MM.1S (cell line): ENCODE data around the gene INPP5D.

ENCODE experiments used
- DNase-seq: peaks from one replicate; pipeline ENCODE4 v3.0.0-alpha.2; 2015
- H2AFZ ChIP-seq: fragments of 300-600 bp; sonication (generic); 2 replicates; pipeline ENCODE4 v1.6.0; 2016; ENCODE audit warnings: antibody characterized with exemption, low read length
- H3F3A ChIP-seq: fragments of 300-600 bp; sonication (generic); 2 replicates; pipeline ENCODE4 v1.6.1; 2016; ENCODE audit warnings: mild to moderate bottlenecking, antibody characterized with exemption, low read length, moderate library complexity, mixed read lengths; ENCODE audit not compliant: insufficient read depth
- H3K27ac ChIP-seq: fragments of 300-600 bp; sonication (generic); 2 replicates; pipeline ENCODE4 v1.5.1; 2016; ENCODE audit warnings: mild to moderate bottlenecking, low read length
- H3K27me3 ChIP-seq: fragments of 300-600 bp; sonication (generic); replicated peaks from 2 replicates; pipeline ENCODE4 v1.6.0; 2016; ENCODE audit warnings: low read length; ENCODE audit not compliant: insufficient read depth
- H3K36me3 ChIP-seq: fragments of 300-600 bp; sonication (generic); replicated peaks from 2 replicates; pipeline ENCODE4 v1.6.1; 2016; ENCODE audit warnings: mild to moderate bottlenecking, low read length, mixed read lengths; ENCODE audit not compliant: insufficient read depth
- H3K4me1 ChIP-seq: fragments of 300-600 bp; sonication (generic); 2 replicates; pipeline ENCODE4 v1.6.1; 2016; ENCODE audit warnings: low read length, mixed read lengths
- H3K4me2 ChIP-seq: fragments of 300-600 bp; sonication (generic); 2 replicates; pipeline ENCODE4 v1.6.0; 2016; ENCODE audit warnings: low read depth, low read length
- H3K4me3 ChIP-seq: fragments of 300-600 bp; sonication (generic); 2 replicates; pipeline ENCODE4 v1.5.1; 2016; ENCODE audit warnings: low read length, mixed read lengths
- H3K79me2 ChIP-seq: fragments of 300-600 bp; sonication (generic); 2 replicates; pipeline ENCODE4 v1.6.1; 2016; ENCODE audit warnings: mixed run types, low read length, mixed read lengths
- H3K9ac ChIP-seq: fragments of 300-600 bp; sonication (generic); 2 replicates; pipeline ENCODE4 v1.6.1; 2016; ENCODE audit warnings: low read length, mixed read lengths
- H3K9me2 ChIP-seq: fragments of 300-600 bp; sonication (generic); replicated peaks from 2 replicates; pipeline ENCODE4 v1.6.1; 2016; ENCODE audit warnings: mild to moderate bottlenecking, low read length, mixed read lengths; ENCODE audit not compliant: insufficient read depth
- H3K9me3 ChIP-seq: fragments of 300-600 bp; sonication (generic); replicated peaks from 2 replicates; pipeline ENCODE4 v1.6.1; 2016; ENCODE audit warnings: mild to moderate bottlenecking, low read length, mixed read lengths; ENCODE audit not compliant: insufficient read depth
- H4K20me1 ChIP-seq: fragments of 300-600 bp; sonication (generic); 2 replicates; pipeline ENCODE4 v1.6.1; 2016; ENCODE audit warnings: mild to moderate bottlenecking, low read length, moderate library complexity, mixed read lengths; ENCODE audit not compliant: insufficient read depth
- CTCF ChIP-seq: fragments of 300-600 bp; sonication (generic); IDR thresholded peaks from 2 replicates; pipeline ENCODE4 v1.5.1; 2016; ENCODE audit warnings: antibody characterized with exemption, low read length, mixed read lengths
- EZH2 ChIP-seq: fragments of 300-600 bp; sonication (generic); optimal IDR thresholded peaks from 2 replicates; pipeline ENCODE3; 2017; ENCODE audit warnings: low read depth, mild to moderate bottlenecking, antibody characterized with exemption, low read length, mixed read lengths
- EZH2phosphoT487 ChIP-seq: fragments of 300-600 bp; sonication (generic); IDR thresholded peaks from 2 replicates; pipeline ENCODE4 v1.6.1; 2018; ENCODE audit warnings: antibody characterized with exemption, low read length

Gene INPP5D

GRCh38 chr2:233081232-233081730 is 21.1 kb downstream of the INPP5D start:
- H3F3A ChIP-seq, result peaks cover 23% of the 10 kb centered on the region
- peaks cover 58% of the 10 kb centered on the region for H3K79me2 ChIP-seq
- H3K4me2 ChIP-seq, result no peak overlapping the region
- peaks cover 40% of the 10 kb centered on the region for H3K4me1 ChIP-seq
- DNase-seq, result no peak
- H3K27me3 ChIP-seq, result no peaks in the 10 kb centered on the region
- no peaks in the 10 kb centered on the region for H3K9me3 ChIP-seq
- H4K20me1 ChIP-seq, result no peaks in the 10 kb centered on the region
- no peak overlapping the region for H3K27ac ChIP-seq
- no peak overlapping the region for H2AFZ ChIP-seq
- no peak overlapping the region for H3K4me3 ChIP-seq
- TF ChIP-seq EZH2phosphoT487 (no peak), EZH2 (no peak), CTCF (no peak)
- no peak overlapping the region for H3K9ac ChIP-seq
- H3K9me2 ChIP-seq, result no peaks in the 10 kb centered on the region
- no peaks in the 10 kb centered on the region for H3K36me3 ChIP-seq

- Histone ChIP-seq H3K4me3 (no peak overlapping the region), H3K9ac (no peak overlapping the region; the same call in 1 of the 2 replicates), H3K9me2 (no peaks in the 10 kb centered on the region), H3K27me3 (no peaks in the 10 kb centered on the region), H3F3A (peaks cover 27% of the 10 kb centered on the region), H3K36me3 (no peaks in the 10 kb centered on the region), H3K79me2 (peaks cover 53% of the 10 kb centered on the region), H2AFZ (no peak overlapping the region), H3K27ac (peak overlapping the region; percentile 80; the same call in 1 of the 2 replicates), H3K9me3 (no peaks in the 10 kb centered on the region), H3K4me2 (peak overlapping the region; percentile 43; the same call in 1 of the 2 replicates), H4K20me1 (no peaks in the 10 kb centered on the region), H3K4me1 (peaks cover 40% of the 10 kb centered on the region)
- no peak for DNase-seq
- TF ChIP-seq EZH2phosphoT487, result no peak
- no peak for TF ChIP-seq EZH2
- TF ChIP-seq CTCF, result no peak
Observed at GRCh38 chr2:233081731-233082221, 21.6 kb downstream of the INPP5D start.

GRCh38 chr2:233082222-233082930 is 22.2 kb downstream of the INPP5D start:
- Histone ChIP-seq H3K4me3 (no peak overlapping the region), H2AFZ (no peak overlapping the region), H3K4me2 (peak overlapping the region; percentile 47), H3K9me3 (no peaks in the 10 kb centered on the region), H3K27me3 (no peaks in the 10 kb centered on the region), H3K36me3 (no peaks in the 10 kb centered on the region), H4K20me1 (no peaks in the 10 kb centered on the region), H3K9ac (peak overlapping the region; percentile 28; the same call in 1 of the 2 replicates), H3K9me2 (no peaks in the 10 kb centered on the region), H3K4me1 (peaks cover 40% of the 10 kb centered on the region), H3K79me2 (peaks cover 50% of the 10 kb centered on the region), H3F3A (peaks cover 29% of the 10 kb centered on the region), H3K27ac (peak overlapping the region; percentile 80)
- peak; percentile 25 for DNase-seq
- TF ChIP-seq CTCF, result no peak
- TF ChIP-seq EZH2phosphoT487, result no peak
- no peak for TF ChIP-seq EZH2
